Measurements from ENCODE around the gene TPX2. TPM values are rescaled to one million over a fixed set of nuclear protein-coding genes. Genes with fewer than 3 reads are reported as not detected.

The TPX2 gene
- polyA plus RNA-seq, 2 of the 4 experiments (the other 2 are of a cell fraction), result 92.9 TPM

- TF ChIP-seq EHMT2 (IDR thresholded peaks at IDR 0.05; ENCODE audit: low read depth), result no peak
These were observed 83.6 kb downstream of the TPX2 start (continued) for GRCh38 chr20:31822421-31823330.

- peak in 1 of 2 experiments; percentile 11; a peak in 3 of 6 replicates for ATAC-seq
- H3K4me2 ChIP-seq, result no peak overlapping the region; the same call in 2 of the 3 replicates
- CTCF ChIA-PET, result interaction anchor here (0.5 to 6.8 kb wide), 68 partner anchors 9 to 955 kb away, joined by 3 to 133 read pairs (median 4); partner anchors contain the start of genes FOXS1 and PDRG1
These were observed 84.5 kb downstream of the TPX2 start for GRCh38 chr20:31823360-31824124.

GRCh38 chr20:31824125-31824485 is 85.0 kb downstream of the TPX2 start:
- peak overlapping the region; percentile 22 to 68; a peak in 3 of 6 replicates for H3K27ac ChIP-seq
- POLR2A ChIA-PET, result no interaction called here
- no peak overlapping the region for H3K4me2 ChIP-seq

More at GRCh38 chr20:31823360-31824124, 84.5 kb downstream of the TPX2 start:
- POLR2A ChIA-PET, result interaction anchor here (0.6 kb wide), 1 partner anchor 455 kb away, joined by 8 read pairs; no protein-coding TSS in a partner anchor
- peaks cover 23% of the 10 kb centered on the region; the same call in 2 of the 3 replicates for H3K4me1 ChIP-seq
- no peak for FAIRE-seq
- H3K4me3 ChIP-seq, result no peak overlapping the region
- H3K9me3 ChIP-seq, result no peaks in the 10 kb centered on the region
- peak overlapping the region; percentile 22 to 68; a peak in 4 of 6 replicates for H3K27ac ChIP-seq
- TF ChIP-seq CEBPB (IDR thresholded peaks at IDR 0.05) (no peak), MAFK (IDR thresholded peaks at IDR 0.05; ENCODE audit: partially characterized antibody) (peak; percentile 36)
- WGBS (ENCODE audit: missing lambda C conversion rate), result 72% methylated on average over 14 of the region's 14 CpGs
- no peak for DNase-seq (ENCODE audit: low read depth in 1 of 2, low spot score in 1 of 2)

More at GRCh38 chr20:31824125-31824485, 85.0 kb downstream of the TPX2 start:
- WGBS (ENCODE audit: missing lambda C conversion rate), result 73% methylated on average over 4 of the region's 4 CpGs
- Histone ChIP-seq H3K9me3 (no peaks in the 10 kb centered on the region), H3K4me1 (peaks cover 23% of the 10 kb centered on the region; the same call in 2 of the 3 replicates), H3K4me3 (no peak overlapping the region)
- ATAC-seq (no peak), DNase-seq (ENCODE audit: low read depth in 1 of 2, low spot score in 1 of 2) (no peak), FAIRE-seq (no peak)
- CTCF ChIA-PET, result interaction anchor here (1.2 to 6.8 kb wide), 17 partner anchors 10 to 282 kb away, joined by 3 to 133 read pairs (median 10); partner anchors contain the start of genes FOXS1 and PDRG1
- no peak for TF ChIP-seq E2F6 (IDR thresholded peaks at IDR 0.05; ENCODE audit: borderline replicate concordance, low read depth)
- TF ChIP-seq TFCP2L1 (CRISPR knock-in tag; IDR thresholded peaks at IDR 0.05), result no peak
- TF ChIP-seq ELK1 (IDR thresholded peaks at IDR 0.05; ENCODE audit: low read depth, low read length), result no peak
- no peak for TF ChIP-seq GATA3 (IDR thresholded peaks at IDR 0.05; ENCODE audit: borderline replicate concordance)
- TF ChIP-seq RFX5 (IDR thresholded peaks at IDR 0.05), result no peak
- no peak for TF ChIP-seq EHMT2 (IDR thresholded peaks at IDR 0.05; ENCODE audit: low read depth)
- TF ChIP-seq REST (IDR thresholded peaks at IDR 0.05), result no peak
- no peak for TF ChIP-seq USF2 (IDR thresholded peaks at IDR 0.05)
- TF ChIP-seq POLR2A (IDR thresholded peaks at IDR 0.05; ENCODE audit: low read length), result no peak
- TF ChIP-seq MAX (IDR thresholded peaks at IDR 0.05), result no peak
- TF ChIP-seq TP53 (CRISPR knock-in tag; IDR thresholded peaks at IDR 0.05), result no peak
- no peak for TF ChIP-seq FOSB (CRISPR knock-in tag; IDR thresholded peaks at IDR 0.05)
- no peak for TF ChIP-seq ZC3H11A (IDR thresholded peaks at IDR 0.05)
- no peak for TF ChIP-seq SMC3 (IDR thresholded peaks at IDR 0.05)
- TF ChIP-seq FOXS1 (CRISPR knock-in tag; IDR thresholded peaks at IDR 0.05), result no peak
